Placental epithelial cell (primary cell): Measurements from ENCODE around the gene SLC26A6. TPM values are rescaled to one million over a fixed set of nuclear protein-coding genes. Genes with fewer than 3 reads are reported as not detected.

Experiments used
- small RNA-seq: library from RNA; depleted of rRNA; stranded (forward); fragments of <200 nt; gene quantifications from one replicate; pipeline ENCODE3, GENCODE V24; 2012
- total RNA-seq: library from RNA; depleted of rRNA; stranded (reverse); fragments of >200 nt; gene quantifications from 2 replicates; pipeline ENCODE4 v1.2.3, GENCODE V29; 2012

Gene SLC26A6, protein sequence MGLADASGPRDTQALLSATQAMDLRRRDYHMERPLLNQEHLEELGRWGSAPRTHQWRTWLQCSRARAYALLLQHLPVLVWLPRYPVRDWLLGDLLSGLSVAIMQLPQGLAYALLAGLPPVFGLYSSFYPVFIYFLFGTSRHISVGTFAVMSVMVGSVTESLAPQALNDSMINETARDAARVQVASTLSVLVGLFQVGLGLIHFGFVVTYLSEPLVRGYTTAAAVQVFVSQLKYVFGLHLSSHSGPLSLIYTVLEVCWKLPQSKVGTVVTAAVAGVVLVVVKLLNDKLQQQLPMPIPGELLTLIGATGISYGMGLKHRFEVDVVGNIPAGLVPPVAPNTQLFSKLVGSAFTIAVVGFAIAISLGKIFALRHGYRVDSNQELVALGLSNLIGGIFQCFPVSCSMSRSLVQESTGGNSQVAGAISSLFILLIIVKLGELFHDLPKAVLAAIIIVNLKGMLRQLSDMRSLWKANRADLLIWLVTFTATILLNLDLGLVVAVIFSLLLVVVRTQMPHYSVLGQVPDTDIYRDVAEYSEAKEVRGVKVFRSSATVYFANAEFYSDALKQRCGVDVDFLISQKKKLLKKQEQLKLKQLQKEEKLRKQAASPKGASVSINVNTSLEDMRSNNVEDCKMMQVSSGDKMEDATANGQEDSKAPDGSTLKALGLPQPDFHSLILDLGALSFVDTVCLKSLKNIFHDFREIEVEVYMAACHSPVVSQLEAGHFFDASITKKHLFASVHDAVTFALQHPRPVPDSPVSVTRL
- 44.0 and 52.7 TPM in 2 replicates for total RNA-seq

DNA sequence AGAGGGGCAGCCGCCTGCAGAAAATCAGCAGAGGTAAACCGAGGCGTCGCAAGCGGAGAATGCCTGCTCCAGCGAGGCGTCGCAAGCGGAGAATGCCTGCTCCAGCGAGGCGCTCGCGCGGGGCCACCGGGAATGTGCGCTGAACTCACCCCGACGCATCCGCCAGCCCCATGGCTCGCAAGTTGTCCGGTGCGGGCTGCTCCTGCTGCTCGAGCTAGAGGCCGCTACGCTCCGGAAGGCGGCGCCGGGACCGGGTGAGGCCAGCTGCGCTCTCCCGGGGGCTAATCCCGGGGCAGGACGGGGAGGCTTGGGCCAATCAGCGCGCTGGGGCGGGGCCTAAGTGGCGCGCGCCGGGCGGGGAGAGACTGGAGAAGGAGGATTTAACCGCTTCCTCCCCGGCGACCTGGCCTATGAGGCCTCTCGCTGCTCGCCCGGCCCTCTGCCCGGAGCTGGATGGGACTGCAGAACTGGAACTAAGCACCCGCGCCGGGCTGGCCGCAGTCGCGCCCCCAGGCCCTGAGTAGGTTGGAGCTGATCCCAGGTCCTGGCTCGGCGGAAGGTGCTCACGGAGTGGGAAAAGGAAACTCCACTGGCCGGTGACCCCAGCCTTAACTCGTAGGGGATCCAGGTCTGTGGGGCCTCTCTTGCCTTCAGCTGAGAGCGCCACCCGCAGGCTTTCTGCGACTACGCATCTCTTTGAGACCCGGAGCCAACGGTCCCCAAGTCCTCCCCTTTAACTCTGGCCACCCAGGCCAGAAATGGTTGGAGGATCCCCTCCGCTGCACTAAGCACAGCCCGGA, at the start of gene SLC26A6:
TSS of gene SLC26A6 (minus strand) at position 240 of the 800 bp plus-strand sequence. CDS start at position 172, 68 bp downstream.

DNA sequence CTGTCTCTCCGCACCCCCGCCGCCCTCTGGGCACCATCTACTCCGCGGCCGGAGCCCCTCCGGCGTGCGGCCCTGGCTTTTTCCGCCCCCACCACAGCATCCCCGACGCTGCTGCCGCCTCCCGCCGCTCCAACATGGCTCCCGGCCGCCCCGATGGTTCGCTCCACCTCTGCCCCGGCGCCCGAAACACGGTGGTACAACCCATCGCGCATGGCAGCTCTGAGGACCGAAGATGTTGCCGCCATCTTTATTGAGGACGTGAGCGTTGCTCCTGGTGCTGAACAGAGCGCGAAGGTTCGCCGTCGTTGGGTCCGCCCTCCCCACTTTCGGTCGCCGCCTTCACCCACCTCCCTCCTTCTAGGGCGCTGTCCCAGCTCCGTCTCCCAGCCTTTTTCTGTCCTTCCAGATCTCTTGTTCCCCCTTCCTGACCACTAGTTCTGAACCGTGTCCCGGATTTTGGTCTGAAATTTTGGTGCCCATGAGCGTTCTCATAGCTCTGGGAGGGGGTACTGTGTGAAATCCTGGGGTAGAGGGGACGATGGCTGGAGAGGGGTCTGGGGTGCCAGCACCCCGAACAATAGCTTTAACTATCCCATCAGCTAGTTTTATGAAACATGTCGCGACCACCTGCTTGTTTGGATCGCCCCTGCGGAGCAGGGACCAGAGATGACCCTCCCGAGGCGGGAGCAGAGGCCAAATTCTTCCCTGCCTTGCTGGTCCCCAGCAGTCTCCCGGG, 27.7 kb upstream of the SLC26A6 start, which contains the start of gene CELSR3:
TSS of gene CELSR3 (minus strand) at position 134 of the 736 bp plus-strand sequence. CDS start 252 bp downstream, outside the sequence.

GRCh38 chr3:48621461-48621869, 13.8 kb downstream of the SLC26A6 start, which contains the start of gene TMEM89:
TMEM89 (minus strand) TSS chr3:48621769; CDS start chr3:48621756, 13 bp downstream.

GRCh38 chr3:48609088-48610005, 25.9 kb downstream of the SLC26A6 start, which contains the start of gene UQCRC1:
UQCRC1 (minus strand) TSS chr3:48609646; CDS start chr3:48609620, 26 bp downstream.

GRCh38 chr3:48595075-48595525, 40.2 kb downstream of the SLC26A6 start, which contains the start of gene COL7A1:
COL7A1 (minus strand) TSS chr3:48595329; CDS start chr3:48595159, 170 bp downstream.

Small RNAs within 50 kb of the gene (small RNA-seq; reads per million reads assigned to genes)
- not detected for gene AC141002.1

Other genes with a start within 250 kb of the SLC26A6 start
- 52.4 and 100 TPM in 2 replicates for gene PLXNB1, start 205.4 kb downstream of the SLC26A6 start, total RNA-seq
- 20.4 and 28.6 TPM in 2 replicates for gene CCDC51, start 195.3 kb downstream of the SLC26A6 start, total RNA-seq
- gene TMA7, start 195.2 kb downstream of the SLC26A6 start, total RNA-seq = 123 and 182 TPM in 2 replicates
- gene ATRIP, start 188.7 kb downstream of the SLC26A6 start, total RNA-seq = 5.7 and 7.1 TPM in 2 replicates
- gene SHISA5, start 131.3 kb downstream of the SLC26A6 start, total RNA-seq = 93.0 and 94.6 TPM in 2 replicates
- gene PFKFB4, start 78.7 kb downstream of the SLC26A6 start, total RNA-seq = 87.2 and 116 TPM in 2 replicates
- gene UCN2, start 71.7 kb downstream of the SLC26A6 start, total RNA-seq = 61.6 and 106 TPM in 2 replicates
- gene COL7A1, start 40.1 kb downstream of the SLC26A6 start, total RNA-seq = 678 and 886 TPM in 2 replicates
- gene UQCRC1, start 25.8 kb downstream of the SLC26A6 start, total RNA-seq = 380 and 765 TPM in 2 replicates
- gene TMEM89, start 13.7 kb downstream of the SLC26A6 start, total RNA-seq = 0.39 TPM in 1 of 2 replicates, not detected in the other
- 1.6 and 2.4 TPM in 2 replicates for gene CELSR3, start 27.4 kb upstream of the SLC26A6 start, total RNA-seq
- gene NCKIPSD, start 50.5 kb upstream of the SLC26A6 start, total RNA-seq = 11.4 and 15.3 TPM in 2 replicates
- gene IP6K2, start 81.8 kb upstream of the SLC26A6 start, total RNA-seq = 69.5 and 105 TPM in 2 replicates
- gene PRKAR2A, start 212.4 kb upstream of the SLC26A6 start, total RNA-seq = 32.2 and 67.3 TPM in 2 replicates